Immature natural killer cell (primary cell): ENCODE data around the gene FAM81A. TPM values are rescaled to one million over a fixed set of nuclear protein-coding genes. Genes with fewer than 3 reads are reported as not detected.

ENCODE experiments used
- DNase-seq, 3 donors: peaks; one replicate each; pipeline ENCODE4 v3.0.0; 2022; ENCODE audit warnings: mixed read lengths in 1 of 3
- H3K27ac Mint-ChIP-seq, 6 donors: one replicate each; pipeline ENCODE4 v1.8.0; 2020; ENCODE audit warnings: mixed read lengths in 6 of 6, mild to moderate bottlenecking in 5 of 6, inconsistent platforms in 4 of 6, moderate library complexity in 3 of 6
- H3K27me3 Mint-ChIP-seq, 3 donors: one replicate each; pipeline ENCODE4 v1.8.0; 2020 to 2021; ENCODE audit warnings: low read depth in 3 of 3, mild to moderate bottlenecking in 3 of 3, mixed read lengths in 3 of 3, moderate library complexity in 3 of 3, inconsistent platforms in 1 of 3
- H3K36me3 Mint-ChIP-seq, 3 donors: one replicate each; pipeline ENCODE4 v1.8.0; 2020; ENCODE audit warnings: mixed read lengths in 3 of 3, inconsistent platforms in 2 of 3, mild to moderate bottlenecking in 2 of 3
- H3K4me1 Mint-ChIP-seq, 2 donors: one replicate each; pipeline ENCODE4 v1.8.0; 2020; ENCODE audit warnings: inconsistent platforms in 2 of 2, mild to moderate bottlenecking in 2 of 2, mixed read lengths in 2 of 2, moderate library complexity in 1 of 2
- H3K4me3 Mint-ChIP-seq, 5 donors: one replicate each; pipeline ENCODE4 v1.8.0; 2020; ENCODE audit warnings: mild to moderate bottlenecking in 5 of 5, mixed read lengths in 5 of 5, inconsistent platforms in 3 of 5, moderate library complexity in 3 of 5
- H3K9me3 Mint-ChIP-seq, 6 donors: one replicate each; pipeline ENCODE4 v1.8.0; 2020; ENCODE audit warnings: mild to moderate bottlenecking in 6 of 6, mixed read lengths in 6 of 6, inconsistent platforms in 4 of 6, moderate library complexity in 3 of 6
- polyA plus RNA-seq, 3 donors: library from polyadenylated mRNA; unstranded; fragments of 300-500 nt; fragmentation: Illumina TruSeq; gene quantifications; one replicate each; pipeline ENCODE4 v1.2.3, GENCODE V29; 2021

FAM81A gene
- polyA plus RNA-seq, 3 donors from 2014 or later = 0.40 to 0.94 TPM; not detected in 1

DNA sequence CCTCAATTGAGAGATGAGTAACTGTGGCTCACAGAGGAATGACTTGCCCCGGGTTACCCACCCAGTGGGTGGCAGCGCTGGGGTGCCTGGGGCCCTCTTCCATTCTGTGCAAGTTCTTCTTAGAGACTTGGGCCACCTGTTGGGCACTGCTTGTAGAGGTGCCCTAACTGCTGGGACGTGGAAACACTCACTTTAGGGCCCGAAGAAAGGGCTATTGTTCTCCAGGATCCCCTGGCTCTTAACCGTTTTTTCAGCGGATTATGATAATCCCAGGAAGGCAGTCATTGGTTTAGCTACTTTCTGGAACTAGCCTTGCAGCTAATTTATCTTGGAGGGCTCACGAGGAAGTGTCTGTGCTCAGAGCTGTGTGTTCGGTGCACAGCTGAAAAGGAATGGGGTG, 107.6 kb downstream of the FAM81A start:
- Mint-ChIP-seq H3K9me3 (no peaks in the 10 kb centered on the region), H3K36me3 (no peaks in the 10 kb centered on the region), H3K4me1 (no peaks in the 10 kb centered on the region), H3K27me3 (peaks cover 2 to 4% (median 3%) of the 10 kb centered on the region in 3 donors), H3K4me3 (no peak overlapping the region), H3K27ac (no peak overlapping the region)
- DNase-seq = no peak

GRCh38 chr15:59548501-59549226, 110.7 kb downstream of the FAM81A start:
- no peaks in the 10 kb centered on the region for H3K36me3 Mint-ChIP-seq
- no peak for DNase-seq
- no peaks in the 10 kb centered on the region for H3K9me3 Mint-ChIP-seq
- H3K27me3 Mint-ChIP-seq = peaks cover 0 to 6% (median 0%) of the 10 kb centered on the region in 3 donors
- no peaks in the 10 kb centered on the region for H3K4me1 Mint-ChIP-seq
- no peak overlapping the region for H3K27ac Mint-ChIP-seq
- no peak overlapping the region for H3K4me3 Mint-ChIP-seq

GRCh38 chr15:59549301-59550185, 111.6 kb downstream of the FAM81A start:
- no peak for DNase-seq
- Mint-ChIP-seq H3K27ac (no peak overlapping the region), H3K27me3 (peaks cover 0 to 4% (median 0%) of the 10 kb centered on the region in 3 donors), H3K4me3 (no peak overlapping the region), H3K36me3 (no peaks in the 10 kb centered on the region), H3K4me1 (no peaks in the 10 kb centered on the region), H3K9me3 (no peaks in the 10 kb centered on the region)

GRCh38 chr15:59550530-59550929, 112.5 kb downstream of the FAM81A start:
- no peak overlapping the region for H3K27ac Mint-ChIP-seq
- H3K4me1 Mint-ChIP-seq = no peaks in the 10 kb centered on the region
- DNase-seq = no peak
- no peaks in the 10 kb centered on the region for H3K36me3 Mint-ChIP-seq
- no peak overlapping the region for H3K4me3 Mint-ChIP-seq
- H3K9me3 Mint-ChIP-seq = no peaks in the 10 kb centered on the region
- H3K27me3 Mint-ChIP-seq = peaks cover 0 to 6% (median 3%) of the 10 kb centered on the region in 3 donors

- Mint-ChIP-seq H3K4me1 (no peaks in the 10 kb centered on the region), H3K36me3 (no peaks in the 10 kb centered on the region), H3K9me3 (no peaks in the 10 kb centered on the region), H3K27ac (no peak overlapping the region), H3K27me3 (peaks cover 0 to 6% (median 3%) of the 10 kb centered on the region in 3 donors), H3K4me3 (no peak overlapping the region)
- DNase-seq = no peak
Measured at GRCh38 chr15:59550956-59551355, 113.0 kb downstream of the FAM81A start.

GRCh38 chr15:59553879-59554735, 116.1 kb downstream of the FAM81A start:
- H3K4me1 Mint-ChIP-seq = no peaks in the 10 kb centered on the region
- H3K9me3 Mint-ChIP-seq = no peaks in the 10 kb centered on the region
- H3K27ac Mint-ChIP-seq = no peak overlapping the region
- H3K4me3 Mint-ChIP-seq = no peak overlapping the region
- peaks cover 0 to 6% (median 3%) of the 10 kb centered on the region in 3 donors for H3K27me3 Mint-ChIP-seq
- no peak for DNase-seq
- H3K36me3 Mint-ChIP-seq = no peaks in the 10 kb centered on the region

GRCh38 chr15:59555696-59556095, 117.7 kb downstream of the FAM81A start:
- Mint-ChIP-seq H3K27me3 (peaks cover 0 to 3% (median 3%) of the 10 kb centered on the region in 3 donors), H3K36me3 (no peaks in the 10 kb centered on the region)

DNA sequence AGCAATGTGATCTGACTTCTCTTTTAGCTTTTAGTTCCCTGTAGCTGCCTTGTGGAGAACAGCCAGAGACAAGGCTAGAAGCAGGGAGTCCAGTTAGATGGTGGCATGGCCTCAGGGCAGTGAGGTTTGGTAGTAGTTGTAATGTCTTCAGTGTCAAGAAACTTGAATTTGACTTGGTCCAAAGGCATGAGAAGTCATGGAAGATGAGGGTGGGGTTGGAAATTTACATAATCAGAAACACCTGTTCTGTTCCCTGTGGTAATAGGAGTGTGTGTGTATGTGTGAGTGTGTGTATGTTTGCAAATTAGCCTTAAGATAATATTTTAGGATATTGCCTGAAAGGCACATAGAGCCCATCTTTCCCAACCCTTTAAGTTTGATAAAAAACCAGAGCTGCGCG, 118.4 kb downstream of the FAM81A start:
- no peak overlapping the region for H3K4me3 Mint-ChIP-seq
- no peaks in the 10 kb centered on the region for H3K36me3 Mint-ChIP-seq
- DNase-seq = no peak

More at GRCh38 chr15:59555696-59556095, 117.7 kb downstream of the FAM81A start:
- H3K27ac Mint-ChIP-seq = no peak overlapping the region
- no peak for DNase-seq
- no peaks in the 10 kb centered on the region for H3K9me3 Mint-ChIP-seq
- no peak overlapping the region for H3K4me3 Mint-ChIP-seq
- H3K4me1 Mint-ChIP-seq = no peaks in the 10 kb centered on the region

DNA sequence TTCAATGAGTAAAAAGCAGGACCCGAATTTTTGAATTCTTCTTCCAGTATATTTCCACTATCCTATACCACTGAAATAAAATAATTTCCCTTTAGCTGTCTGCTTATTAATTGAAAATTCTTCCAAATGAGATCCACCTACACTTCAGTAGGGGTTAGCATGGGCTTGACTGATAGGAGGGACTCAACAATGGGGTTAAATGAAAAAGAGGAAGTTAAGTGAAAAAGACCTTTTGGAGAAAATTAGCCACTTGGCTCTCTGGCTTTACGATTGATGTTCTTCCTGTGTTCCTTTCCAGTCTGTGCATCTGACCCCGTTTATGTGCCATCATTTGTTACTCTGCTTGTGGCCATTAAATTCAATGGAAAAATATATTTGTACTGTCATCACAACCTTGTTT, 119.6 kb downstream of the FAM81A start:
- Mint-ChIP-seq H3K4me3 (no peak overlapping the region), H3K27ac (no peak overlapping the region), H3K27me3 (peaks cover 0 to 4% (median 4%) of the 10 kb centered on the region in 3 donors), H3K36me3 (no peaks in the 10 kb centered on the region), H3K9me3 (no peaks in the 10 kb centered on the region), H3K4me1 (no peaks in the 10 kb centered on the region)
- no peak for DNase-seq

More for the DNA sequence above, 118.4 kb downstream of the FAM81A start:
- Mint-ChIP-seq H3K9me3 (no peaks in the 10 kb centered on the region), H3K4me1 (no peaks in the 10 kb centered on the region), H3K27ac (no peak overlapping the region), H3K27me3 (peaks cover 0 to 3% (median 2%) of the 10 kb centered on the region in 3 donors)

DNA sequence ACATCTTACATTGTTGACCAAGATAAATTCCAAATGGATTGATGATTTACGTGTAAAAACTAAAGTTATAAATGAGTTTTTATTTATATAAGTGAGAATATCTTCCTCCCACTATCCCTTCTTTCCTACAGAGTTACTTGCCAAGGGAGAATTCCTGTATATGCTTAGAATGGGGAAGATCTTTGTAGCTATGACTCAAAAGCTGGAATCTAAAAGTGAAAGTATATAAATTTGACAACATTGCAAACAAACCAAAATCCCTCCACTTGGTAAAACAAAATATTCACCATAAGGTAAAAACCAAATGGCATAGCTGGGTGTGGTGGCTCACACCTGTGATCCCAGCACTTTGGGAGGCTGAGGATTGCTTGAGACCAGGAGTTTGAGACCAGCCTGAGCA, 120.9 kb downstream of the FAM81A start:
- Mint-ChIP-seq H3K4me3 (no peak overlapping the region), H3K36me3 (no peaks in the 10 kb centered on the region), H3K9me3 (no peaks in the 10 kb centered on the region), H3K27ac (no peak overlapping the region), H3K4me1 (no peaks in the 10 kb centered on the region), H3K27me3 (peaks cover 0 to 7% (median 4%) of the 10 kb centered on the region in 3 donors)
- no peak for DNase-seq

DNA sequence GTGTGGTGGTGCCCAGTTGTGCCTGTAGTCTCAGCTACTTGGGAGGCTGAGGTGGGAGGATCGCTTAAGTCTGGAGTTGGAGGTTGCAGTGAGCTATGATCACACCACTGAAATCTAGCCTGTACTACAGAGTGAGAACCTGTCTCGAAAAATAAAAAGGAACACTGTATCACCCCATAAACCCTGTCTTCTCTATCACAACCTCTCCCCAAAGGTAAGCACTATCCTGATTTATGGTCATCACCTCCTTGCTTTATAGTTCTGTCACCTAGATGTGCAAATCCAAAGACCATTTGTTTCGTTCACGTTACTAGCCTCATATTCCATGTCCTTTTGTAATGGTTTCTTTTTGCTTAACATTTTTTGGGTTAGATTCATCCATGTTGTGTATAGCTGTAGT, 123.6 kb downstream of the FAM81A start:
- Mint-ChIP-seq H3K4me3 (no peak overlapping the region), H3K27ac (no peak overlapping the region), H3K27me3 (peaks cover 4 to 6% (median 4%) of the 10 kb centered on the region in 3 donors), H3K36me3 (no peaks in the 10 kb centered on the region), H3K4me1 (no peaks in the 10 kb centered on the region), H3K9me3 (no peaks in the 10 kb centered on the region)
- DNase-seq = no peak

DNA sequence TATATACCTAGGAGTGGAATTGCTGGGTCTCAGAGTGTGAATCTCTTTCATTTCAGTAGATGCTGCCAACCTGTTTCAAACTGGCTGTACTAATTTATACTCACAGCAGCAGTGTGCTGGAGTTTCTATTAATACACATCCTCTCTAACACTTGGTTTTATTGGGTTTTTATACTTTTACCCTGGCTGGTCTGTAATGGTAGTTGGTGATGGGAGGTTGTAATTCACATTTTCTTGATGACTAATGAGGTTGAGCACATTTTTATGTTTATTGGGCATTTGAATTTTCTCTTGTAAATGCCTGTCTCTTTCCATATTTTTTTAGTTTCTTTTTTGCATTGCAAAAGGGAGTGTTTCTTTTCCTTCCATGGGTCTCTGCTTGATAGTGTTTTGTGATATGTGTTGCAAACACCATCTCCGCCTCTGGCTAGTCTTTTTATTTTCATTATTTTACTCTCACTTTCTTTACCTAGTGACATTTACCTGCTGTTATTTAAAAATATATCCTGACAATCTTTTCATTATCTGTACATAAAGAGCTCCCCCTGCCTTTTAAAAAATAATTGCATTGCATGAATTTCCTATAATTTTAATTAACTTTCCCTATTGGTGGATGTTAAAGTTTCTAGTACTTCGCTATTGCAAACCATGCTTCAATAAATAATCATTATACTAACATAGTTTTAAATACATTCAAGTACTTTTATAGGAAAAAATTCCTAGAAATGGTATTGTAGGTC, 124.6 kb downstream of the FAM81A start:
- no peaks in the 10 kb centered on the region for H3K9me3 Mint-ChIP-seq
- no peak for DNase-seq
- H3K4me3 Mint-ChIP-seq = no peak overlapping the region
- peaks cover 4 to 6% (median 4%) of the 10 kb centered on the region in 3 donors for H3K27me3 Mint-ChIP-seq
- H3K36me3 Mint-ChIP-seq = no peaks in the 10 kb centered on the region
- H3K27ac Mint-ChIP-seq = no peak overlapping the region
- no peaks in the 10 kb centered on the region for H3K4me1 Mint-ChIP-seq

GRCh38 chr15:59565299-59565698, 127.3 kb downstream of the FAM81A start:
- DNase-seq = no peak
- H3K4me1 Mint-ChIP-seq = no peaks in the 10 kb centered on the region

More at GRCh38 chr15:59565299-59565698, 127.3 kb downstream of the FAM81A start:
- Mint-ChIP-seq H3K36me3 (no peaks in the 10 kb centered on the region), H3K4me3 (no peak overlapping the region), H3K27me3 (peaks cover 4 to 6% (median 4%) of the 10 kb centered on the region in 3 donors), H3K27ac (no peak overlapping the region), H3K9me3 (no peaks in the 10 kb centered on the region)
